ENCODE results near the gene ZFAND3.

ZFAND3 gene

GRCh38 chr6:37798436-37799262 is 20.9 kb upstream of the ZFAND3 start:
- DNase-seq (ENCODE audit: low read depth in 3 of 3, low spot score in 1 of 3), result no peak

- DNase-seq (ENCODE audit: low read depth in 3 of 3, low spot score in 1 of 3), result no peak
Observed at GRCh38 chr6:37799263-37799644, 20.3 kb upstream of the ZFAND3 start.

GRCh38 chr6:37800703-37801604 is 18.6 kb upstream of the ZFAND3 start:
- DNase-seq (ENCODE audit: low read depth in 3 of 3, low spot score in 1 of 3), result no peak

- DNase-seq (ENCODE audit: low read depth in 3 of 3, low spot score in 1 of 3), result no peak
Observed at GRCh38 chr6:37801605-37801940, 18.0 kb upstream of the ZFAND3 start.

GRCh38 chr6:37802810-37803209 is 16.7 kb upstream of the ZFAND3 start:
- no peak for DNase-seq (ENCODE audit: low read depth in 3 of 3, low spot score in 1 of 3)

- DNase-seq (ENCODE audit: low read depth in 3 of 3, low spot score in 1 of 3), result no peak
Observed at GRCh38 chr6:37804586-37804985, 14.9 kb upstream of the ZFAND3 start.

- DNase-seq (ENCODE audit: low read depth in 3 of 3, low spot score in 1 of 3), result no peak
Observed at GRCh38 chr6:37806213-37806612, 13.3 kb upstream of the ZFAND3 start.

GRCh38 chr6:37807656-37808055 is 11.9 kb upstream of the ZFAND3 start:
- no peak for DNase-seq (ENCODE audit: low read depth in 3 of 3, low spot score in 1 of 3)

- no peak for DNase-seq (ENCODE audit: low read depth in 3 of 3, low spot score in 1 of 3)
Observed at GRCh38 chr6:37809197-37809543, 10.4 kb upstream of the ZFAND3 start.

GRCh38 chr6:37812841-37813240 is 6.7 kb upstream of the ZFAND3 start:
- DNase-seq (ENCODE audit: low read depth in 3 of 3, low spot score in 1 of 3), result no peak

GRCh38 chr6:37814374-37814773 is 5.2 kb upstream of the ZFAND3 start:
- no peak for DNase-seq (ENCODE audit: low read depth in 3 of 3, low spot score in 1 of 3)

- no peak for DNase-seq (ENCODE audit: low read depth in 3 of 3, low spot score in 1 of 3)
Observed at GRCh38 chr6:37816599-37817375, 2.7 kb upstream of the ZFAND3 start.

- peak; percentile 86 to 93 (median 89) for DNase-seq (ENCODE audit: low read depth in 3 of 3, low spot score in 1 of 3)
Observed at GRCh38 chr6:37818536-37819176, 871 bp upstream of the ZFAND3 start.

GRCh38 chr6:37819802-37820717 is 533 bp downstream of the ZFAND3 start:
- peak in 2 of 3 donors; percentile 15 to 22 for DNase-seq (ENCODE audit: low read depth in 3 of 3, low spot score in 1 of 3)

- no peak for DNase-seq (ENCODE audit: low read depth in 3 of 3, low spot score in 1 of 3)
Observed at GRCh38 chr6:37820718-37821079, 1.2 kb downstream of the ZFAND3 start.

- DNase-seq (ENCODE audit: low read depth in 3 of 3, low spot score in 1 of 3), result no peak
Observed at GRCh38 chr6:37821446-37821845, 1.9 kb downstream of the ZFAND3 start.

- DNase-seq (ENCODE audit: low read depth in 3 of 3, low spot score in 1 of 3), result no peak
Observed at GRCh38 chr6:37822851-37823682, 3.5 kb downstream of the ZFAND3 start.

- DNase-seq (ENCODE audit: low read depth in 3 of 3, low spot score in 1 of 3), result no peak
Observed at GRCh38 chr6:37824170-37824569, 4.6 kb downstream of the ZFAND3 start.

- DNase-seq (ENCODE audit: low read depth in 3 of 3, low spot score in 1 of 3), result no peak
Observed at GRCh38 chr6:37826188-37826587, 6.7 kb downstream of the ZFAND3 start.
